ENCODE data around the gene NELFE. TPM values are rescaled to one million over a fixed set of nuclear protein-coding genes. Genes with fewer than 3 reads are reported as not detected.

The NELFE gene
- total RNA-seq, 2 donors from 2014 or later, result 88.9 to 94.0 TPM

GRCh38 chr6:31930962-31931361 is 27.8 kb downstream of the NELFE start:
- no peaks in the 10 kb centered on the region for H3K4me1 ChIP-seq (replicated peaks)
- no peak overlapping the region for H3K4me3 ChIP-seq
- no peak overlapping the region for H3K27ac ChIP-seq
- TF ChIP-seq POLR2A (IDR thresholded peaks at IDR 0.05), result no peak
- TF ChIP-seq, protein P1, sequence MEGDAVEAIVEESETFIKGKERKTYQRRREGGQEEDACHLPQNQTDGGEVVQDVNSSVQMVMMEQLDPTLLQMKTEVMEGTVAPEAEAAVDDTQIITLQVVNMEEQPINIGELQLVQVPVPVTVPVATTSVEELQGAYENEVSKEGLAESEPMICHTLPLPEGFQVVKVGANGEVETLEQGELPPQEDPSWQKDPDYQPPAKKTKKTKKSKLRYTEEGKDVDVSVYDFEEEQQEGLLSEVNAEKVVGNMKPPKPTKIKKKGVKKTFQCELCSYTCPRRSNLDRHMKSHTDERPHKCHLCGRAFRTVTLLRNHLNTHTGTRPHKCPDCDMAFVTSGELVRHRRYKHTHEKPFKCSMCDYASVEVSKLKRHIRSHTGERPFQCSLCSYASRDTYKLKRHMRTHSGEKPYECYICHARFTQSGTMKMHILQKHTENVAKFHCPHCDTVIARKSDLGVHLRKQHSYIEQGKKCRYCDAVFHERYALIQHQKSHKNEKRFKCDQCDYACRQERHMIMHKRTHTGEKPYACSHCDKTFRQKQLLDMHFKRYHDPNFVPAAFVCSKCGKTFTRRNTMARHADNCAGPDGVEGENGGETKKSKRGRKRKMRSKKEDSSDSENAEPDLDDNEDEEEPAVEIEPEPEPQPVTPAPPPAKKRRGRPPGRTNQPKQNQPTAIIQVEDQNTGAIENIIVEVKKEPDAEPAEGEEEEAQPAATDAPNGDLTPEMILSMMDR (IDR thresholded peaks at IDR 0.05), result no peak
- no peak for TF ChIP-seq POLR2AphosphoS5 (IDR thresholded peaks at IDR 0.05)
- DNase-seq (ENCODE audit: low spot score), result no peak
- no peaks in the 10 kb centered on the region for H3K27me3 ChIP-seq (replicated peaks; ENCODE audit: insufficient read depth)
- intact Hi-C loops (cut with DNase I), result no loop called here
- 80% methylated on average over 1 of the region's 1 CpG for WGBS
- no peaks in the 10 kb centered on the region for H3K9me3 ChIP-seq
- H3K36me3 ChIP-seq, result no peaks in the 10 kb centered on the region

DNA sequence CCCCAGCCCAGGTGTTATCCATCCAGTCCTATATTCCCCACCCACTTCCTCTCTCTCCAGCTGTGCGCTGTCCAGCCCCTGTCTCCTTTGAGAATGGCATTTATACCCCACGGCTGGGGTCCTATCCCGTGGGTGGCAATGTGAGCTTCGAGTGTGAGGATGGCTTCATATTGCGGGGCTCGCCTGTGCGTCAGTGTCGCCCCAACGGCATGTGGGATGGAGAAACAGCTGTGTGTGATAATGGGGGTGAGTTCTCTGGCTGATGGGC is 30.2 kb downstream of the NELFE start:
- Histone ChIP-seq H3K27ac (no peak overlapping the region), H3K9me3 (no peaks in the 10 kb centered on the region), H3K4me1 (replicated peaks) (no peaks in the 10 kb centered on the region), H3K27me3 (replicated peaks; ENCODE audit: insufficient read depth) (no peaks in the 10 kb centered on the region), H3K4me3 (no peak overlapping the region), H3K36me3 (no peaks in the 10 kb centered on the region)
- 51% methylated on average over 9 of the region's 9 CpGs for WGBS
- intact Hi-C loops (cut with DNase I), result no loop called here
- TF ChIP-seq POLR2A (IDR thresholded peaks at IDR 0.05), result no peak
- TF ChIP-seq, protein P1 (IDR thresholded peaks at IDR 0.05), result no peak
- TF ChIP-seq POLR2AphosphoS5 (IDR thresholded peaks at IDR 0.05), result no peak
- no peak for DNase-seq (ENCODE audit: low spot score)

- Histone ChIP-seq H3K9me3 (no peaks in the 10 kb centered on the region), H3K4me1 (replicated peaks) (no peaks in the 10 kb centered on the region), H3K36me3 (no peaks in the 10 kb centered on the region), H3K4me3 (no peak overlapping the region), H3K27ac (no peak overlapping the region), H3K27me3 (replicated peaks; ENCODE audit: insufficient read depth) (no peaks in the 10 kb centered on the region)
- TF ChIP-seq, protein P1 (IDR thresholded peaks at IDR 0.05), result no peak
- TF ChIP-seq POLR2A (IDR thresholded peaks at IDR 0.05) (no peak), POLR2AphosphoS5 (IDR thresholded peaks at IDR 0.05) (no peak)
- no peak for DNase-seq (ENCODE audit: low spot score)
- intact Hi-C loops (cut with DNase I), result no loop called here
- WGBS, result 81% methylated on average over 11 of the region's 11 CpGs
Observed at GRCh38 chr6:31927863-31928671, 30.7 kb downstream of the NELFE start.

DNA sequence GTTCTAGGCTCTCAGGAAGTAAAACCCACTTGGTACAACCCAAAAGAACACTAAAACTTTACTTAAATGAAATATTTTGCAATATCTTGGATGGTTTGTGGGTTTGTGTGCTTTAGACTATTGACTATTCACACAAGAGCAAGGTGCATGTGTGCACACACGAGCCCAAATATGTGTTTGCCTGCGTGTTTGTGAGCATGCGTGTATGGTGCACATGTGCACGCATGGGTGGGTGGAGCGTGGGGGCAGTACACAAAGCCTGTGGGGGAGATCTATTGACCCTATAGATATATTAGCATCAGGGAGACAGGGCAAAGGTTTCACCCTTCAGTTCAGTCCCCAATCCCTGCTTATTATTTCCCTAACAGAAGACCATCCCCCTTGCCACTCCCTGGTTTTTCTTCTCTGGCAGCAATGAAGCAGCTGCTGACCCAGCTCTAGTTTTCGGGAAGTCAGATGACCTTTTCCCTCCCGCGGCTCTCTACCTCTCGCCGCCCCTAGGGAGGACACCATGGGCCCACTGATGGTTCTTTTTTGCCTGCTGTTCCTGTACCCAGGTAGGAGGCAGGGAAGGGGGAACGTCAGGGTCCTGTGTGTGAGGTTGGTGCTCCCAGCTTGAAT is 31.4 kb downstream of the NELFE start, which contains the start of gene C2:
C2 (plus strand) TSS at position 476 of the 621 bp plus-strand sequence; CDS start at position 512, 36 bp downstream.
- Histone ChIP-seq H3K4me1 (replicated peaks) (no peaks in the 10 kb centered on the region), H3K27ac (no peak within 1 kb of the TSS), H3K4me3 (no peak within 1 kb of the TSS), H3K9me3 (no peaks in the 10 kb centered on the region), H3K27me3 (replicated peaks; ENCODE audit: insufficient read depth) (no peaks in the 10 kb centered on the region), H3K36me3 (no peaks in the 10 kb centered on the region)
- intact Hi-C loops (cut with DNase I), result no loop called here
- 63% methylated on average over 11 of the region's 11 CpGs for WGBS
- TF ChIP-seq POLR2AphosphoS5 (IDR thresholded peaks at IDR 0.05) (no peak), POLR2A (IDR thresholded peaks at IDR 0.05) (no peak)
- TF ChIP-seq, protein P1 (IDR thresholded peaks at IDR 0.05), result no peak
- DNase-seq (ENCODE audit: low spot score), result no peak

DNA sequence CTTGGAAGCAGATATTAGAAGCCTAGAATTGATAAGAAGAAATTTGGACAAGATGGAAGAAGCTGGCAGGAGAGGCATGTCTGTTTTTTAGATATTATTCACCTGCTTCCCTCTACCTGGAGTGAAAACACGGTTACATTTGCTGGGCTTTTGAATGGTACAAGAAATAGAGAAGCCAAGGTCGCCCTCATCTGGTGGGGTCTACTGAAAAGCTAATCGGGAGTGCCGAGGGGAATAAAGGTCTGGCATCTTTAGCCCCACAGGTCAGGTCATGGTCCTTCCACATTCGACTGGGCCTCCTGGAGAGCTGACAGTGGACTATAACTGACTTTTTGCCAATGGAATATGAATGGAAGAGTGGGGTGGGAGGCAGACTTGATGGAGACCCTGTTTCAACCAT is 35.8 kb downstream of the NELFE start:
- H3K27ac ChIP-seq, result no peak overlapping the region
- no peak overlapping the region for H3K4me3 ChIP-seq
- intact Hi-C loops (cut with DNase I), result no loop called here
- no peak for TF ChIP-seq POLR2A (IDR thresholded peaks at IDR 0.05)
- TF ChIP-seq, protein P1 (IDR thresholded peaks at IDR 0.05), result no peak
- TF ChIP-seq POLR2AphosphoS5 (IDR thresholded peaks at IDR 0.05), result no peak
- no peak for DNase-seq (ENCODE audit: low spot score)
- no peaks in the 10 kb centered on the region for H3K9me3 ChIP-seq
- H3K27me3 ChIP-seq (replicated peaks; ENCODE audit: insufficient read depth), result no peaks in the 10 kb centered on the region
- 29% methylated on average over 5 of the region's 5 CpGs for WGBS
- H3K36me3 ChIP-seq, result no peaks in the 10 kb centered on the region
- H3K4me1 ChIP-seq (replicated peaks), result peaks cover 4% of the 10 kb centered on the region
